ENCODE results near the gene GUCY1A1. TPM values are rescaled to one million over a fixed set of nuclear protein-coding genes. Genes with fewer than 3 reads are reported as not detected.

The GUCY1A1 gene
- total and polyA plus RNA-seq, 2 donors (not counting 1 experiment from before 2014, with no cell fraction given), result 8.1 to 10.7 TPM

DNA sequence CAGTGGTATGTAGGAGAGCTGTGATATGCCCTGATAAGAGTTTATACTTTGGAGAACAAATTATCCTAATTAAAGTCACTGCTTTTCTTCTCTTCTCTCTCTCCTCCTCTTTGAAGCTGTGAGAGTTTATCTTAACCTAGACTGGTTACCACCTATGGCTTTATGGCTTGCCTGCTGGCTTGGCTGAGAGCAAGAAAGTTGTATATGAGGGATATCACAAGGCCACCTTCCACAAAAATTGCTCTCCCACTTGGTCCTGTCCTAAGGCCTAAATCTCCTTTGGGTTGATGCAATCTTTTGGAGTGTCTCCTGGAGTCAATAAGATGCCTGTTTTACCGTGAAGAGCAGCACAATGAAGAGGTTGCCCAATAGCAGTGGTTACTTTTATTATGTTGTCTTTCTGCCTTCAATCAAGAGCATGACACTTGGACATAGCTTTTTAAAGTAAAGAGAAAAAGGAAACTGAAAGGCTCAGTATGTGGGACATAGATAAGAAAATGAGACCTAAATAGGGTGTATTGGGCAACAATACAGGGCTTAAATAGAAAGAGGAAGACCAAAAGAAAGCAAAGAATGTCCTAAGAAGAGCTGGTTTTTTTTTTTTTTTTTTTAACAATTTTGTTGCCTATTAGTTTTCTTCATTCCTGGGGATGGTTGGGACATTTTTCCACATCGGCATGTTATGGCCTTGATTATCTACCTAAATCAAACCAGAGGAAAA, 9.2 kb downstream of the GUCY1A1 start:
- no peaks in the 10 kb centered on the region for H3K9me3 ChIP-seq (ENCODE audit: control insufficient read depth, insufficient read depth, low read depth, low read length)
- no peak for TF ChIP-seq EZH2 (IDR thresholded peaks at IDR 0.05; ENCODE audit: low read length, missing control alignments)
- TF ChIP-seq, protein P1, sequence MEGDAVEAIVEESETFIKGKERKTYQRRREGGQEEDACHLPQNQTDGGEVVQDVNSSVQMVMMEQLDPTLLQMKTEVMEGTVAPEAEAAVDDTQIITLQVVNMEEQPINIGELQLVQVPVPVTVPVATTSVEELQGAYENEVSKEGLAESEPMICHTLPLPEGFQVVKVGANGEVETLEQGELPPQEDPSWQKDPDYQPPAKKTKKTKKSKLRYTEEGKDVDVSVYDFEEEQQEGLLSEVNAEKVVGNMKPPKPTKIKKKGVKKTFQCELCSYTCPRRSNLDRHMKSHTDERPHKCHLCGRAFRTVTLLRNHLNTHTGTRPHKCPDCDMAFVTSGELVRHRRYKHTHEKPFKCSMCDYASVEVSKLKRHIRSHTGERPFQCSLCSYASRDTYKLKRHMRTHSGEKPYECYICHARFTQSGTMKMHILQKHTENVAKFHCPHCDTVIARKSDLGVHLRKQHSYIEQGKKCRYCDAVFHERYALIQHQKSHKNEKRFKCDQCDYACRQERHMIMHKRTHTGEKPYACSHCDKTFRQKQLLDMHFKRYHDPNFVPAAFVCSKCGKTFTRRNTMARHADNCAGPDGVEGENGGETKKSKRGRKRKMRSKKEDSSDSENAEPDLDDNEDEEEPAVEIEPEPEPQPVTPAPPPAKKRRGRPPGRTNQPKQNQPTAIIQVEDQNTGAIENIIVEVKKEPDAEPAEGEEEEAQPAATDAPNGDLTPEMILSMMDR (conservative IDR thresholded peaks at IDR 0.05 in 1 of 2, IDR thresholded peaks at IDR 0.05 in 1 of 2; ENCODE audit: low read depth in 1 of 2, low read length in 2 of 2), result no peak
- H3K36me3 ChIP-seq (ENCODE audit: control insufficient read depth, insufficient read depth, low read length), result no peaks in the 10 kb centered on the region
- no peak overlapping the region for H3K27ac ChIP-seq (ENCODE audit: insufficient read depth, low read length)
- H3K27me3 ChIP-seq (ENCODE audit: control insufficient read depth, insufficient read depth, low read length), result no peaks in the 10 kb centered on the region
- H3K4me3 ChIP-seq (replicated peaks in 1 of 4; ENCODE audit: control extremely low read depth in 1 of 4, insufficient read depth in 1 of 4, low read depth in 3 of 4, low read length in 4 of 4), result no peak overlapping the region
- no peaks in the 10 kb centered on the region for H3K79me2 ChIP-seq (ENCODE audit: control insufficient read depth, insufficient read depth, low read length)
- DNase-seq (ENCODE audit: low read depth in 2 of 2), result no peak
- H2AFZ ChIP-seq (ENCODE audit: low read length), result no peak overlapping the region
- no peaks in the 10 kb centered on the region for H4K20me1 ChIP-seq (ENCODE audit: control insufficient read depth, extremely low read depth, insufficient read depth, low read length)
- H3K9ac ChIP-seq (ENCODE audit: insufficient read depth, low read length), result no peak overlapping the region
- no peak overlapping the region for H3K4me2 ChIP-seq (ENCODE audit: extremely low read depth, insufficient read depth, low read length)
- no peaks in the 10 kb centered on the region for H3K4me1 ChIP-seq (ENCODE audit: control insufficient read depth, extremely low read depth, insufficient read depth, low read length)

DNA sequence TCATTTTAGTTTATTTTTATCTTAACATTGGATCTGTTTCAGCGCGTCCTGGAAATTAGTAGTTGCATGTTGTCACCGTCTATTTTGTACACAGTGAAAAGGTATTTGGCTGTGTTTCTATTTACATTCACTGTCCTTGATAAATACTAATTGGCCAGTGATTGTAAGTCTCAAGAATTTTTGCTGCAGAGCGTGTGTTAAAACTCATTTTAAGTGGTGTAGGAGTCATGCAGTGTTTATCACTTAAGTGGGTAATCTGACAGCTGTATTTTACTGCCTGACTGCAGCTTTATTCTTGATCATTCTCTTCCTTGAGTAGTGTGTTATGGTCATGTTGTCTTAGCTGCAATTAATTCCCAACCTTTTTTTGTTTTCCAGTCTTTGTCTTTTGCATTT, 9.8 kb downstream of the GUCY1A1 start:
- DNase-seq (ENCODE audit: low read depth in 2 of 2), result peak in 1 of 2 donors; percentile 1
- no peaks in the 10 kb centered on the region for H4K20me1 ChIP-seq (ENCODE audit: control insufficient read depth, extremely low read depth, insufficient read depth, low read length)
- no peaks in the 10 kb centered on the region for H3K27me3 ChIP-seq (ENCODE audit: control insufficient read depth, insufficient read depth, low read length)
- no peak overlapping the region for H3K4me3 ChIP-seq (replicated peaks in 1 of 4; ENCODE audit: control extremely low read depth in 1 of 4, insufficient read depth in 1 of 4, low read depth in 3 of 4, low read length in 4 of 4)
- no peaks in the 10 kb centered on the region for H3K9me3 ChIP-seq (ENCODE audit: control insufficient read depth, insufficient read depth, low read depth, low read length)
- H3K4me1 ChIP-seq (ENCODE audit: control insufficient read depth, extremely low read depth, insufficient read depth, low read length), result no peaks in the 10 kb centered on the region
- H3K79me2 ChIP-seq (ENCODE audit: control insufficient read depth, insufficient read depth, low read length), result no peaks in the 10 kb centered on the region
- no peak overlapping the region for H2AFZ ChIP-seq (ENCODE audit: low read length)
- H3K4me2 ChIP-seq (ENCODE audit: extremely low read depth, insufficient read depth, low read length), result no peak overlapping the region
- no peak for TF ChIP-seq EZH2 (IDR thresholded peaks at IDR 0.05; ENCODE audit: low read length, missing control alignments)
- TF ChIP-seq, protein P1 (conservative IDR thresholded peaks at IDR 0.05 in 1 of 2, IDR thresholded peaks at IDR 0.05 in 1 of 2; ENCODE audit: low read depth in 1 of 2, low read length in 2 of 2), result no peak
- H3K27ac ChIP-seq (ENCODE audit: insufficient read depth, low read length), result no peak overlapping the region
- no peak overlapping the region for H3K9ac ChIP-seq (ENCODE audit: insufficient read depth, low read length)
- no peaks in the 10 kb centered on the region for H3K36me3 ChIP-seq (ENCODE audit: control insufficient read depth, insufficient read depth, low read length)

DNA sequence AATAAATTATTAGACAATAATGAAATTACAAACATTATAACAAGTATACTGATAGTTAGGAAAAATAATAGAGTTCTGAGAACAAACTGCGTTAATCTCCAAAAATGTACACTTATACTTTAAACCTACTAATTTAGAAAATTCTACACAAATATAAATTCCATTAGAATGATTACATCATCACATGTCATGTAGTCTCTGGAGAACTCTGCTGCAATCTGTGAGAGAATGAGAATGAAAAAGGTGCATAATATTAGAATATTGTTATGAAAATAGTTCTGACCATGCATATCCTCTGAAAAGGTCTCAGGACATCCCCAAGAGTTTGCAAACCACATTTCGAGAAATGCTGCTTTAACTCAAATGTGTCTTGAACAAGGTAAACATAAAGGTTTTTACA, 11.4 kb downstream of the GUCY1A1 start:
- Histone ChIP-seq H3K4me3 (replicated peaks in 1 of 4; ENCODE audit: control extremely low read depth in 1 of 4, insufficient read depth in 1 of 4, low read depth in 3 of 4, low read length in 4 of 4) (no peak overlapping the region), H3K79me2 (ENCODE audit: control insufficient read depth, insufficient read depth, low read length) (no peaks in the 10 kb centered on the region), H3K27ac (ENCODE audit: insufficient read depth, low read length) (no peak overlapping the region), H3K27me3 (ENCODE audit: control insufficient read depth, insufficient read depth, low read length) (no peaks in the 10 kb centered on the region), H3K36me3 (ENCODE audit: control insufficient read depth, insufficient read depth, low read length) (no peaks in the 10 kb centered on the region), H3K4me2 (ENCODE audit: extremely low read depth, insufficient read depth, low read length) (no peak overlapping the region), H3K4me1 (ENCODE audit: control insufficient read depth, extremely low read depth, insufficient read depth, low read length) (no peaks in the 10 kb centered on the region), H3K9me3 (ENCODE audit: control insufficient read depth, insufficient read depth, low read depth, low read length) (no peaks in the 10 kb centered on the region), H2AFZ (ENCODE audit: low read length) (no peak overlapping the region), H3K9ac (ENCODE audit: insufficient read depth, low read length) (no peak overlapping the region), H4K20me1 (ENCODE audit: control insufficient read depth, extremely low read depth, insufficient read depth, low read length) (no peaks in the 10 kb centered on the region)
- no peak for DNase-seq (ENCODE audit: low read depth in 2 of 2)
- TF ChIP-seq, protein P1 (conservative IDR thresholded peaks at IDR 0.05 in 1 of 2, IDR thresholded peaks at IDR 0.05 in 1 of 2; ENCODE audit: low read depth in 1 of 2, low read length in 2 of 2), result no peak
- TF ChIP-seq EZH2 (IDR thresholded peaks at IDR 0.05; ENCODE audit: low read length, missing control alignments), result no peak

Data from fibroblast of lung (primary cell).